Ishikawa (cell line): ENCODE results near the gene YBEY.

Source experiments
- CEBPB ChIP-seq: IDR thresholded peaks from 2 replicates; pipeline ENCODE4 v1.6.1; 2012
- CREB1 ChIP-seq: IDR thresholded peaks from 2 replicates; pipeline ENCODE4 v1.6.1; 2012; ENCODE audit warnings: low read depth
- EGR1 ChIP-seq: IDR thresholded peaks from 2 replicates; pipeline ENCODE4 v1.6.1; 2012
- EP300 ChIP-seq: IDR thresholded peaks from 2 replicates; pipeline ENCODE4 v1.6.1; 2012; ENCODE audit warnings: borderline replicate concordance
- FOXM1 ChIP-seq: IDR thresholded peaks from 2 replicates; pipeline ENCODE4 v1.6.1; 2012; ENCODE audit warnings: low read depth, borderline replicate concordance
- MAX ChIP-seq: IDR thresholded peaks from 2 replicates; pipeline ENCODE4 v1.6.1; 2012
- NFIC ChIP-seq: IDR thresholded peaks from 2 replicates; pipeline ENCODE4 v1.6.1; 2012
- RAD21 ChIP-seq: IDR thresholded peaks from 2 replicates; pipeline ENCODE4 v1.6.1; 2012; ENCODE audit warnings: low read depth
- REST ChIP-seq: IDR thresholded peaks from 2 replicates; pipeline ENCODE4 v1.6.1; 2012; ENCODE audit warnings: low read depth, mild to moderate bottlenecking
- TAF1 ChIP-seq: IDR thresholded peaks from 2 replicates; pipeline ENCODE4 v1.6.1; 2012; ENCODE audit warnings: low read depth, mild to moderate bottlenecking
- TCF12 ChIP-seq: IDR thresholded peaks from 2 replicates; pipeline ENCODE4 v1.6.1; 2012; ENCODE audit warnings: low read depth
- TEAD4 ChIP-seq: IDR thresholded peaks from 2 replicates; pipeline ENCODE4 v1.6.1; 2012
- YY1 ChIP-seq: IDR thresholded peaks from 2 replicates; pipeline ENCODE4 v1.6.1; 2012; ENCODE audit warnings: low read depth
- ZBTB7A ChIP-seq: IDR thresholded peaks from 2 replicates; pipeline ENCODE4 v1.6.1; 2012; ENCODE audit warnings: low read depth

DNA sequence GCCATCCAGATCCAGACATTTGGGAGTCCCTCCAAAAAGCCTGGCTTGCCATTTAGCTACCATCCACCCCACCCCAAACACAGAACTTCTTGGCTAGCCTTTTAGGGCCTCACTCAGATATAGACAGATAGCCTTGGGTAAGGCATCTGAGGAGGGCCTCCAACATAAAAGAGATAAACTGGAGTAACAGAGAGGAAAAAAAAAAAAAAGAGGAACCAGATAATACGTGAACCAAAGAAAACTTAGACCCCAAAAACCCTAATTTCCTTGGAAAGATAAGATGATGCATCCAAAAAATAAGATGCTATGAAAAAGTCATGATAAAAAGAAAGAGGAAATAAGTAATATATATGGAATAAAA, 37.7 kb upstream of the YBEY start:
- TF ChIP-seq YY1, result no peak
- TF ChIP-seq REST, result no peak
- no peak for TF ChIP-seq RAD21
- TF ChIP-seq TCF12, result no peak
- no peak for TF ChIP-seq FOXM1
- TF ChIP-seq ZBTB7A, result no peak
- TF ChIP-seq MAX, result no peak
- no peak for TF ChIP-seq CEBPB
- no peak for TF ChIP-seq EGR1
- no peak for TF ChIP-seq EP300
- TF ChIP-seq TAF1, result no peak
- no peak for TF ChIP-seq NFIC
- TF ChIP-seq CREB1, result no peak
- TF ChIP-seq TEAD4, result no peak
